GM12878 (cell line): ENCODE data around the gene KCNQ1.

Experiments used
- CREM ChIP-seq: IDR thresholded peaks from 2 replicates; pipeline ENCODE4 v1.6.1; 2014; ENCODE audit warnings: antibody characterized with exemption, low read depth
- EP300 ChIP-seq, 2 experiments: fragments of 150-350 bp in 1 of 2; IDR thresholded peaks; 2 replicates each; pipeline ENCODE4 v1.6.1; 2011 to 2012; ENCODE audit warnings: low read depth in 2 of 2, low read length in 2 of 2, borderline replicate concordance in 1 of 2, improper control_type of control experiment in 1 of 2, inconsistent platforms in 1 of 2; ENCODE audit not compliant: control insufficient read depth in 1 of 2
- ESRRA ChIP-seq: IDR thresholded peaks from 2 replicates; pipeline ENCODE4 v1.6.1; 2012; ENCODE audit warnings: mild to moderate bottlenecking, low read length, improper control_type of control experiment
- HDGF ChIP-seq: fragments of 450-650 bp; IDR thresholded peaks from 2 replicates; pipeline ENCODE4 v1.6.1; 2016; ENCODE audit warnings: antibody characterized with exemption
- IKZF1 ChIP-seq: fragments of 450-650 bp; conservative IDR thresholded peaks from 2 replicates; pipeline ENCODE4 v1.6.1; 2017; ENCODE audit warnings: antibody characterized with exemption, mild to moderate bottlenecking
- NFIC ChIP-seq: IDR thresholded peaks from 2 replicates; pipeline ENCODE4 v1.6.1; 2012; ENCODE audit warnings: low read depth, mild to moderate bottlenecking, inconsistent platforms, low read length, moderate library complexity
- POLR2A ChIP-seq: IDR thresholded peaks from 2 replicates; pipeline ENCODE4 v1.6.1; 2011; ENCODE audit warnings: low read depth, mild to moderate bottlenecking, low read length
- TAF1 ChIP-seq: IDR thresholded peaks from 2 replicates; pipeline ENCODE4 v1.6.1; 2011; ENCODE audit warnings: mild to moderate bottlenecking, low read depth, low read length, borderline replicate concordance
- ZZZ3 ChIP-seq: IDR thresholded peaks from 2 replicates; pipeline ENCODE4 v1.6.1; 2011; ENCODE audit warnings: low read depth; ENCODE audit not compliant: control insufficient read depth, insufficient read length
- TF ChIP-seq, protein P1 (sequence below), 3 experiments: IDR thresholded peaks in 2 of 3; conservative IDR thresholded peaks in 1 of 3; 2 replicates each; pipeline ENCODE4 v1.5.1; 2011; ENCODE audit warnings: low read depth in 3 of 3, low read length in 3 of 3, mild to moderate bottlenecking in 3 of 3, control low read depth in 2 of 3, moderate library complexity in 2 of 3, inconsistent platforms in 1 of 3, mixed read lengths in 1 of 3; ENCODE audit not compliant: control insufficient read depth in 2 of 3, insufficient read depth in 1 of 3; ENCODE audit errors: extremely low read depth in 1 of 3
- TF ChIP-seq, protein P2 (sequence below): fragments of 450-650 bp; formaldehyde crosslinking; IDR thresholded peaks from 2 replicates; pipeline ENCODE4 v1.4.0; 2020; ENCODE audit warnings: mild to moderate bottlenecking, moderate library complexity

DNA sequence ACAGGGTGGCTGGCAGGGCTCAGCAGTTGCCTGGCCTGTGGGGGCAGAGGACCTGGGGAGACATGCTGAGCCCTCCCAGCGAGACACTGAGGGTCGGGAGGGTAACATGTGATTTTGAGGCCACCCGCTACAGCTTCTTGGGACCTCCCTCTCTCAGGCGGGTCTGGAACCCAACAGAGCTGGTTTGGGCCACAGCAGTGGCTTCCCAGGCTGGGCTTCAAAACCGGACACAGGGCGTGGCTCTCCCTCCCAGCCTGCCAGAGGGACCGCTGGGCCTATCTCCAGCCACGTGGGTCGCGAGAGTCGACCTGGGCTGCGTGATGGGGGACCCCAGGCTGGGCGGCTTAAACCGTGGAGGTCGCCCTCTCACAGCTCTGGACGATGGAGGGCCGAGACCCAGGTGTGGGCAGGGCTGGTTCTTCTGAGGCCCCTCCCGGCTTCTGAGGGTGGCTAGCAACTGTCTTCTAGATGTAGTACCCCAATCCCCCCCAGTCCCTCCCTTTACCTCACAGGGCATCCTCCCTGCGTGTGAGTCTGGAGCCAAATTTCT, 91.7 kb downstream of the KCNQ1 start:
- TF ChIP-seq, protein P1, sequence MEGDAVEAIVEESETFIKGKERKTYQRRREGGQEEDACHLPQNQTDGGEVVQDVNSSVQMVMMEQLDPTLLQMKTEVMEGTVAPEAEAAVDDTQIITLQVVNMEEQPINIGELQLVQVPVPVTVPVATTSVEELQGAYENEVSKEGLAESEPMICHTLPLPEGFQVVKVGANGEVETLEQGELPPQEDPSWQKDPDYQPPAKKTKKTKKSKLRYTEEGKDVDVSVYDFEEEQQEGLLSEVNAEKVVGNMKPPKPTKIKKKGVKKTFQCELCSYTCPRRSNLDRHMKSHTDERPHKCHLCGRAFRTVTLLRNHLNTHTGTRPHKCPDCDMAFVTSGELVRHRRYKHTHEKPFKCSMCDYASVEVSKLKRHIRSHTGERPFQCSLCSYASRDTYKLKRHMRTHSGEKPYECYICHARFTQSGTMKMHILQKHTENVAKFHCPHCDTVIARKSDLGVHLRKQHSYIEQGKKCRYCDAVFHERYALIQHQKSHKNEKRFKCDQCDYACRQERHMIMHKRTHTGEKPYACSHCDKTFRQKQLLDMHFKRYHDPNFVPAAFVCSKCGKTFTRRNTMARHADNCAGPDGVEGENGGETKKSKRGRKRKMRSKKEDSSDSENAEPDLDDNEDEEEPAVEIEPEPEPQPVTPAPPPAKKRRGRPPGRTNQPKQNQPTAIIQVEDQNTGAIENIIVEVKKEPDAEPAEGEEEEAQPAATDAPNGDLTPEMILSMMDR (IDR thresholded peaks at IDR 0.05 in 2 of 3, conservative IDR thresholded peaks at IDR 0.05 in 1 of 3; ENCODE audit: control insufficient read depth in 2 of 3, extremely low read depth in 1 of 3, insufficient read depth in 1 of 3, low read depth in 3 of 3, low read length in 3 of 3) = no peak
- TF ChIP-seq CREM (no peak), IKZF1 (no peak), POLR2A (no peak), ESRRA (no peak), HDGF (no peak), TAF1 (no peak), ZZZ3 (no peak), NFIC (no peak), EP300 (IDR thresholded peaks at IDR 0.05; ENCODE audit: borderline replicate concordance in 1 of 2, control insufficient read depth in 1 of 2, low read depth in 2 of 2, low read length in 2 of 2) (no peak)
- TF ChIP-seq, protein P2, sequence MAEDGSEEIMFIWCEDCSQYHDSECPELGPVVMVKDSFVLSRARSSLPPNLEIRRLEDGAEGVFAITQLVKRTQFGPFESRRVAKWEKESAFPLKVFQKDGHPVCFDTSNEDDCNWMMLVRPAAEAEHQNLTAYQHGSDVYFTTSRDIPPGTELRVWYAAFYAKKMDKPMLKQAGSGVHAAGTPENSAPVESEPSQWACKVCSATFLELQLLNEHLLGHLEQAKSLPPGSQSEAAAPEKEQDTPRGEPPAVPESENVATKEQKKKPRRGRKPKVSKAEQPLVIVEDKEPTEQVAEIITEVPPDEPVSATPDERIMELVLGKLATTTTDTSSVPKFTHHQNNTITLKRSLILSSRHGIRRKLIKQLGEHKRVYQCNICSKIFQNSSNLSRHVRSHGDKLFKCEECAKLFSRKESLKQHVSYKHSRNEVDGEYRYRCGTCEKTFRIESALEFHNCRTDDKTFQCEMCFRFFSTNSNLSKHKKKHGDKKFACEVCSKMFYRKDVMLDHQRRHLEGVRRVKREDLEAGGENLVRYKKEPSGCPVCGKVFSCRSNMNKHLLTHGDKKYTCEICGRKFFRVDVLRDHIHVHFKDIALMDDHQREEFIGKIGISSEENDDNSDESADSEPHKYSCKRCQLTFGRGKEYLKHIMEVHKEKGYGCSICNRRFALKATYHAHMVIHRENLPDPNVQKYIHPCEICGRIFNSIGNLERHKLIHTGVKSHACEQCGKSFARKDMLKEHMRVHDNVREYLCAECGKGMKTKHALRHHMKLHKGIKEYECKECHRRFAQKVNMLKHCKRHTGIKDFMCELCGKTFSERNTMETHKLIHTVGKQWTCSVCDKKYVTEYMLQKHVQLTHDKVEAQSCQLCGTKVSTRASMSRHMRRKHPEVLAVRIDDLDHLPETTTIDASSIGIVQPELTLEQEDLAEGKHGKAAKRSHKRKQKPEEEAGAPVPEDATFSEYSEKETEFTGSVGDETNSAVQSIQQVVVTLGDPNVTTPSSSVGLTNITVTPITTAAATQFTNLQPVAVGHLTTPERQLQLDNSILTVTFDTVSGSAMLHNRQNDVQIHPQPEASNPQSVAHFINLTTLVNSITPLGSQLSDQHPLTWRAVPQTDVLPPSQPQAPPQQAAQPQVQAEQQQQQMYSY (CRISPR knock-in tag) = no peak
